H1 (cell line): ENCODE results near the gene GDF2. TPM values are rescaled to one million over a fixed set of nuclear protein-coding genes. Genes with fewer than 3 reads are reported as not detected.

Source experiments
- CTCF ChIA-PET: fragments of 300-600 bp; sonication (Branson Sonifier 250); formaldehyde crosslinking; loops from one replicate; lab custom pipeline; 2021; ENCODE audit not compliant: partially characterized antibody; lab: Charles Lee
- POLR2A ChIA-PET: fragments of 300-600 bp; sonication (Branson Sonifier 250); formaldehyde crosslinking; loops from one replicate; lab custom pipeline; 2021; ENCODE audit warnings: inconsistent platforms; ENCODE audit not compliant: partially characterized antibody; lab: Charles Lee
- DNase-seq, 2 experiments: peaks; one replicate each; pipeline versions ENCODE4 v3.0.0 to v3.0.0-alpha.2; 2010 to 2022; ENCODE audit warnings: low spot score in 2 of 2, low read depth in 1 of 2, mixed read lengths in 1 of 2
- FAIRE-seq: peaks from 2 replicates; lab custom pipeline; 2011; peaks lifted over from hg19 to GRCh38; lab: Jason Lieb, UNC
- H2AFZ ChIP-seq: 2 replicates; pipeline ENCODE4 v1.8.1; 2012; ENCODE audit warnings: low read length, inconsistent platforms
- H2AK5ac ChIP-seq: 2 replicates; pipeline ENCODE4 v1.6.1; 2013; ENCODE audit warnings: low read depth, low read length
- H2BK120ac ChIP-seq: replicated peaks from 2 replicates; pipeline ENCODE3; 2013; ENCODE audit warnings: low read depth, low read length, inconsistent platforms
- H2BK12ac ChIP-seq: 2 replicates; pipeline ENCODE4 v1.6.1; 2013; ENCODE audit warnings: low read depth, low read length
- H2BK15ac ChIP-seq: 2 replicates; pipeline ENCODE4 v1.6.1; 2013; ENCODE audit warnings: low read length
- H2BK20ac ChIP-seq: 2 replicates; pipeline ENCODE4 v1.6.1; 2013; ENCODE audit warnings: low read length
- H2BK5ac ChIP-seq: 2 replicates; pipeline ENCODE4 v1.6.1; 2013; ENCODE audit warnings: low read depth, low read length
- H3K14ac ChIP-seq: 2 replicates; pipeline ENCODE4 v1.6.1; 2013; ENCODE audit warnings: inconsistent platforms; ENCODE audit not compliant: insufficient read length
- H3K18ac ChIP-seq: 2 replicates; pipeline ENCODE4 v1.6.1; 2013; ENCODE audit warnings: low read length; ENCODE audit errors: extremely low read depth
- H3K23ac ChIP-seq: 2 replicates; pipeline ENCODE4 v1.6.1; 2013; ENCODE audit warnings: inconsistent platforms; ENCODE audit not compliant: insufficient read length
- H3K23me2 ChIP-seq: 2 replicates; pipeline ENCODE4 v1.6.1; 2013; ENCODE audit warnings: low read depth, low read length
- H3K27ac ChIP-seq: 2 replicates; pipeline ENCODE4 v1.6.1; 2011; ENCODE audit warnings: low read depth, low read length, inconsistent platforms
- H3K27me3 ChIP-seq, 4 experiments: replicated peaks in 1 of 4; 1 replicate in 1 of 4; 2 replicates in 3 of 4; pipeline versions ENCODE4 v1.6.1 to v1.8.1; 2011 to 2013; ENCODE audit warnings: low read length in 3 of 4, mild to moderate bottlenecking in 3 of 4, inconsistent platforms in 2 of 4, mixed read lengths in 2 of 4, moderate library complexity in 1 of 4; ENCODE audit not compliant: control insufficient read depth in 3 of 4, insufficient read depth in 3 of 4; ENCODE audit errors: extremely low read depth in 1 of 4
- H3K36me3 ChIP-seq, 4 experiments: 2 replicates each; pipeline versions ENCODE4 v1.6.1 to v1.8.1; 2011 to 2013; ENCODE audit warnings: mild to moderate bottlenecking in 4 of 4, low read length in 3 of 4, moderate library complexity in 2 of 4, control low read depth in 1 of 4, inconsistent platforms in 1 of 4; ENCODE audit not compliant: insufficient read depth in 4 of 4, control insufficient read depth in 2 of 4
- H3K4ac ChIP-seq: replicated peaks from 2 replicates; pipeline ENCODE3; 2013; ENCODE audit warnings: low read length, low read depth, mixed read lengths, inconsistent platforms; ENCODE audit not compliant: insufficient read length
- H3K4me1 ChIP-seq, 4 experiments: replicated peaks in 1 of 4; 1 replicate in 1 of 4; 2 replicates in 3 of 4; pipeline versions ENCODE4 v1.6.1 to v1.8.1; 2011 to 2013; ENCODE audit warnings: low read length in 3 of 4, inconsistent platforms in 2 of 4, mixed read lengths in 1 of 4; ENCODE audit not compliant: insufficient read depth in 4 of 4, control insufficient read depth in 3 of 4
- H3K4me2 ChIP-seq, 2 experiments: 2 replicates each; pipeline versions ENCODE4 v1.6.1 to v1.8.1; 2011 to 2013; ENCODE audit warnings: low read depth in 2 of 2, low read length in 2 of 2, control low read depth in 1 of 2, inconsistent platforms in 1 of 2, mild to moderate bottlenecking in 1 of 2; ENCODE audit not compliant: insufficient read depth in 1 of 2
- H3K4me3 ChIP-seq, 4 experiments: fragments of 200-600, 300-600 bp in 1 of 4; sonication (generic), shearing (Covaris generic), sonication (Bioruptor Twin) in 1 of 4; 2 replicates each; pipeline versions ENCODE4 v1.5.1 to v1.8.1; 2011 to 2016; ENCODE audit warnings: low read length in 4 of 4, low read depth in 3 of 4, control low read depth in 2 of 4, inconsistent platforms in 2 of 4, mild to moderate bottlenecking in 2 of 4, mixed read lengths in 1 of 4, moderate library complexity in 1 of 4; ENCODE audit not compliant: insufficient read depth in 2 of 4; ENCODE audit errors: extremely low read depth in 1 of 4
- H3K56ac ChIP-seq: replicated peaks from 2 replicates; pipeline ENCODE3; 2013; ENCODE audit warnings: low read depth, mild to moderate bottlenecking, mixed read lengths, low read length, inconsistent platforms; ENCODE audit not compliant: insufficient read length
- H3K79me1 ChIP-seq: 2 replicates; pipeline ENCODE4 v1.6.1; 2013; ENCODE audit warnings: low read depth, low read length, control low read depth
- H3K79me2 ChIP-seq, 2 experiments: 2 replicates each; pipeline versions ENCODE4 v1.6.1 to v1.8.1; 2012 to 2013; ENCODE audit warnings: low read length in 2 of 2, mild to moderate bottlenecking in 2 of 2, inconsistent platforms in 1 of 2; ENCODE audit not compliant: insufficient read depth in 2 of 2, control insufficient read depth in 1 of 2
- H3K9ac ChIP-seq, 4 experiments: replicated peaks in 1 of 4; 1 replicate in 1 of 4; 2 replicates in 3 of 4; pipeline versions ENCODE4 v1.6.1 to v1.8.1; 2011 to 2013; ENCODE audit warnings: low read depth in 3 of 4, low read length in 3 of 4, control low read depth in 2 of 4, mild to moderate bottlenecking in 2 of 4, moderate library complexity in 2 of 4, inconsistent platforms in 1 of 4; ENCODE audit errors: extremely low read depth in 1 of 4
- H3K9me3 ChIP-seq, 2 experiments: 2 replicates each; pipeline versions ENCODE4 v1.6.1 to v1.8.1; 2012 to 2013; ENCODE audit warnings: mild to moderate bottlenecking in 2 of 2, moderate library complexity in 2 of 2, control low read depth in 1 of 2, inconsistent platforms in 1 of 2, low read depth in 1 of 2, low read length in 1 of 2, mixed read lengths in 1 of 2; ENCODE audit not compliant: insufficient read depth in 2 of 2
- H4K20me1 ChIP-seq, 2 experiments: replicated peaks in 1 of 2; 2 replicates each; pipeline versions ENCODE3 to v1.8.1; 2011 to 2013; ENCODE audit warnings: inconsistent platforms in 2 of 2, low read length in 2 of 2, mild to moderate bottlenecking in 1 of 2; ENCODE audit not compliant: insufficient read depth in 2 of 2, control insufficient read depth in 1 of 2
- H4K5ac ChIP-seq: 2 replicates; pipeline ENCODE4 v1.6.1; 2013; ENCODE audit warnings: low read length, low read depth, mixed read lengths, inconsistent platforms; ENCODE audit not compliant: insufficient read length
- H4K8ac ChIP-seq: 2 replicates; pipeline ENCODE4 v1.8.0; 2013; ENCODE audit warnings: mild to moderate bottlenecking, moderate library complexity, low read length, inconsistent platforms; ENCODE audit not compliant: insufficient read depth; ENCODE audit errors: extremely low read depth
- H4K91ac ChIP-seq: replicated peaks from 2 replicates; pipeline ENCODE3; 2013; ENCODE audit warnings: low read length, mixed read lengths, inconsistent platforms; ENCODE audit not compliant: insufficient read length
- BCL11A ChIP-seq, 2 experiments: IDR thresholded peaks; one replicate each; pipeline ENCODE4 v1.6.1; 2011; ENCODE audit warnings: low read depth in 2 of 2, low read length in 2 of 2, mild to moderate bottlenecking in 2 of 2
- CHD2 ChIP-seq: IDR thresholded peaks from 2 replicates; pipeline ENCODE4 v1.6.1; 2012; ENCODE audit warnings: low read length, improper control_type of control experiment
- E2F6 ChIP-seq: IDR thresholded peaks from 2 replicates; pipeline ENCODE4 v1.6.1; 2012; ENCODE audit warnings: inconsistent platforms
- EZH2 ChIP-seq: fragments of 200-600 bp; sonication (generic); IDR thresholded peaks from 2 replicates; pipeline ENCODE4 v1.7.1; 2012; ENCODE audit warnings: low read depth, mild to moderate bottlenecking, moderate library complexity, low read length, inconsistent platforms; ENCODE audit not compliant: severe bottlenecking
- HDAC6 ChIP-seq: IDR thresholded peaks from one replicate; pipeline ENCODE4 v1.7.1; 2012; ENCODE audit warnings: low read depth, mild to moderate bottlenecking, inconsistent platforms, low read length, moderate library complexity
- MAX ChIP-seq: IDR thresholded peaks from 2 replicates; pipeline ENCODE4 v1.6.1; 2012; ENCODE audit warnings: inconsistent platforms
- NANOG ChIP-seq: IDR thresholded peaks from 2 replicates; pipeline ENCODE4 v1.6.1; 2011; ENCODE audit warnings: low read length, low read depth, mild to moderate bottlenecking, inconsistent platforms; ENCODE audit not compliant: insufficient read depth, poor library complexity, severe bottlenecking
- POLR2A ChIP-seq, 2 experiments: IDR thresholded peaks; 1 replicate in 1 of 2; 2 replicates in 1 of 2; pipeline ENCODE4 v1.6.1; 2011; ENCODE audit warnings: low read depth in 2 of 2, low read length in 2 of 2, mild to moderate bottlenecking in 2 of 2; ENCODE audit errors: control extremely low read depth in 1 of 2
- RNF2 ChIP-seq: fragments of 200-900, 300-1000 bp; sonication (generic); IDR thresholded peaks from 2 replicates; pipeline ENCODE4 v1.7.1; 2016; ENCODE audit warnings: borderline replicate concordance, low read depth, mild to moderate bottlenecking, antibody characterized with exemption, low read length; ENCODE audit not compliant: poor library complexity, severe bottlenecking; ENCODE audit errors: missing control alignments
- TAF1 ChIP-seq: IDR thresholded peaks from 2 replicates; pipeline ENCODE4 v1.6.1; 2011; ENCODE audit warnings: mild to moderate bottlenecking, low read depth, low read length
- TEAD4 ChIP-seq: IDR thresholded peaks from 2 replicates; pipeline ENCODE4 v1.6.1; 2012; ENCODE audit warnings: low read depth, low read length, inconsistent platforms, mixed read lengths
- USF2 ChIP-seq: IDR thresholded peaks from 2 replicates; pipeline ENCODE4 v1.6.1; 2011; ENCODE audit warnings: low read length, improper control_type of control experiment
- WGBS, 2 experiments: shearing (Covaris generic) in 1 of 2; methylation state at CpG; one replicate each; pipeline versions ENCODE4 v1.1.6 to v1.1.7; 2013 to 2015; ENCODE audit warnings: low lambda C conversion rate in 2 of 2, mixed read lengths in 2 of 2, inconsistent platforms in 1 of 2, low coverage in 1 of 2, missing lambda C conversion rate in 1 of 2; ENCODE audit not compliant: insufficient replicate concordance in 2 of 2, insufficient coverage in 1 of 2, insufficient read length in 1 of 2; ENCODE audit errors: extremely low coverage in 1 of 2, missing lambda C conversion rate in 1 of 2; 5-methylcytosine and 5-hydroxymethylcytosine counted together
- polyA plus RNA-seq, 7 experiments: library from polyadenylated mRNA; depleted of rRNA in 3 of 7; stranded (reverse) in 5 of 7; unstranded in 2 of 7; fragments of >200 nt in 5 of 7; fragments of 200-250 nt in 2 of 7; gene quantifications; 1 replicate in 5 of 7; 2 replicates in 1 of 7; 4 replicates in 1 of 7; pipeline versions ENCODE4 v1.2.1 to v1.2.3, GENCODE V29; 2011 to 2013; ENCODE audit warnings: missing spikeins in 2 of 7, mixed read lengths in 2 of 7
- total RNA-seq: library from RNA; stranded (reverse); fragmentation: NEBNext Ultra II Directional; extraction: Animal tissue kit (Norgen Biotek cat#: 25700); gene quantifications from 2 replicates; pipeline ENCODE4 v1.2.1, GENCODE V29; 2021

The GDF2 gene
- total and polyA plus RNA-seq, 2 of the 8 experiments (the other 6 are each of a cell fraction or from before 2014, with no cell fraction given) = not detected

- WGBS, 2 experiments = 83% methylated on average over 11 of the region's 12 CpGs; no CpG with 5 or more reads in 1 of the 2 experiments
- Histone ChIP-seq H4K8ac (no peak overlapping the region), H3K23ac (no peak overlapping the region)
- TF ChIP-seq RNF2 (no peak), CHD2 (no peak), TEAD4 (no peak), POLR2A (IDR thresholded peaks at IDR 0.05; ENCODE audit: control extremely low read depth in 1 of 2, low read depth in 2 of 2, low read length in 2 of 2) (no peak), NANOG (no peak), MAX (no peak), TAF1 (no peak), E2F6 (no peak), BCL11A (IDR thresholded peaks at IDR 0.05; ENCODE audit: low read depth in 2 of 2, low read length in 2 of 2) (no peak), HDAC6 (no peak), EZH2 (no peak), USF2 (no peak)
Observed at GRCh38 chr10:47357131-47357582, 34.9 kb downstream of the GDF2 start.

More at GRCh38 chr10:47357131-47357582, 34.9 kb downstream of the GDF2 start:
- Histone ChIP-seq H3K4ac (no peak overlapping the region), H2BK120ac (no peak overlapping the region), H2AK5ac (no peak overlapping the region), H3K23me2 (no peaks in the 10 kb centered on the region), H4K20me1 (no peaks in the 10 kb centered on the region), H3K14ac (no peak overlapping the region), H4K91ac (no peak overlapping the region), H3K27ac (no peak overlapping the region), H3K79me1 (no peaks in the 10 kb centered on the region), H2BK12ac (no peak overlapping the region), H2BK20ac (no peak overlapping the region), H3K9ac (no peak overlapping the region), H3K9me3 (no peaks in the 10 kb centered on the region), H2AFZ (no peak overlapping the region), H3K4me1 (no peaks in the 10 kb centered on the region), H3K79me2 (no peaks in the 10 kb centered on the region), H3K36me3 (no peaks in the 10 kb centered on the region), H2BK15ac (no peak overlapping the region), H3K18ac (no peak overlapping the region), H4K5ac (no peak overlapping the region), H3K56ac (no peak overlapping the region), H3K4me3 (no peak overlapping the region), H3K4me2 (no peak overlapping the region), H2BK5ac (no peak overlapping the region), H3K27me3 (no peaks in the 10 kb centered on the region; a peak in 1 of 7 replicates)
- no peak for DNase-seq
- CTCF ChIA-PET = interaction anchor here (1.6 to 8.9 kb wide), 2 partner anchors 10 to 45 kb away, joined by 5 to 132 read pairs; partner anchors contain the start of gene RBP3
- POLR2A ChIA-PET = no interaction called here
- FAIRE-seq = no peak
